ENCODE results near the gene SMIM44. TPM values are rescaled to one million over a fixed set of nuclear protein-coding genes. Genes with fewer than 3 reads are reported as not detected.
"Not testable (repeated sequence)": the region's sequence is repeated elsewhere in the genome, so short reads cannot be mapped to it uniquely, and the experiment has no call there.

Gene SMIM44
- total RNA-seq (2014; rRNA removed; shearing (Covaris generic)): not detected in 2 replicates

GRCh38 chr19:3483226-3483628 lies at the start of gene SMIM44:
SMIM44 (minus strand) TSS chr19:3483441; CDS start chr19:3483403, 38 bp downstream.
- no peak for DNase-seq
- Histone ChIP-seq H3K36me3 (no peaks in the 10 kb centered on the region), H3K27me3 (peaks cover 38% of the 10 kb centered on the region), H3K4me1 (peaks cover 3% of the 10 kb centered on the region; the same call in 1 of the 2 replicates), H3K4me3 (peak within 1 kb of the TSS; percentile 17; the same call in 1 of the 2 replicates), H3K9me3 (replicated peaks) (no peaks in the 10 kb centered on the region), H3K27ac (no peak within 1 kb of the TSS)

GRCh38 chr19:3533033-3533432 lies 49.8 kb upstream of the SMIM44 start:
- no peak for DNase-seq
- Histone ChIP-seq H3K4me1 (no peaks in the 10 kb centered on the region), H3K9me3 (replicated peaks) (no peaks in the 10 kb centered on the region), H3K36me3 (peaks cover 25% of the 10 kb centered on the region; the same call in 1 of the 2 replicates), H3K27ac (no peak overlapping the region), H3K27me3 (no peaks in the 10 kb centered on the region), H3K4me3 (no peak overlapping the region)

GRCh38 chr19:3532154-3532786 lies 49.0 kb upstream of the SMIM44 start:
- no peaks in the 10 kb centered on the region for H3K9me3 ChIP-seq (replicated peaks)
- H3K4me1 ChIP-seq: no peaks in the 10 kb centered on the region
- no peak overlapping the region for H3K27ac ChIP-seq
- H3K27me3 ChIP-seq: no peaks in the 10 kb centered on the region
- DNase-seq: no peak
- H3K4me3 ChIP-seq: no peak overlapping the region
- H3K36me3 ChIP-seq: peaks cover 28% of the 10 kb centered on the region

- H3K4me1 ChIP-seq: no peaks in the 10 kb centered on the region
- no peak overlapping the region for H3K4me3 ChIP-seq
- H3K27ac ChIP-seq: no peak overlapping the region
- DNase-seq: no peak
- no peaks in the 10 kb centered on the region for H3K27me3 ChIP-seq
- H3K36me3 ChIP-seq: peaks cover 33% of the 10 kb centered on the region
- H3K9me3 ChIP-seq (replicated peaks): no peaks in the 10 kb centered on the region
These were observed 48.5 kb upstream of the SMIM44 start for GRCh38 chr19:3531716-3532115.

GRCh38 chr19:3530389-3530788 lies 47.1 kb upstream of the SMIM44 start:
- no peaks in the 10 kb centered on the region for H3K4me1 ChIP-seq
- no peak overlapping the region for H3K27ac ChIP-seq
- peaks cover 35% of the 10 kb centered on the region for H3K36me3 ChIP-seq
- no peaks in the 10 kb centered on the region for H3K27me3 ChIP-seq
- no peak overlapping the region for H3K4me3 ChIP-seq
- no peak for DNase-seq
- H3K9me3 ChIP-seq (replicated peaks): no peaks in the 10 kb centered on the region

GRCh38 chr19:3529299-3529698 lies 46.1 kb upstream of the SMIM44 start:
- not testable (repeated sequence) for DNase-seq; H3K27ac ChIP-seq; H3K4me3 ChIP-seq; H3K9me3 ChIP-seq (replicated peaks); H3K4me1 ChIP-seq; H3K27me3 ChIP-seq
- H3K36me3 ChIP-seq: peaks cover 33% of the 10 kb centered on the region

- no peak overlapping the region for H3K27ac ChIP-seq
- no peak for DNase-seq
- H3K4me3 ChIP-seq: no peak overlapping the region
- H3K9me3 ChIP-seq (replicated peaks): no peaks in the 10 kb centered on the region
- no peaks in the 10 kb centered on the region for H3K4me1 ChIP-seq
- H3K36me3 ChIP-seq: peaks cover 33% of the 10 kb centered on the region
- no peaks in the 10 kb centered on the region for H3K27me3 ChIP-seq
These were observed 45.4 kb upstream of the SMIM44 start for GRCh38 chr19:3528539-3529211.

GRCh38 chr19:3528080-3528479 lies 44.8 kb upstream of the SMIM44 start:
- H3K4me1 ChIP-seq: no peaks in the 10 kb centered on the region
- H3K4me3 ChIP-seq: no peak overlapping the region
- H3K9me3 ChIP-seq (replicated peaks): no peaks in the 10 kb centered on the region
- peaks cover 30% of the 10 kb centered on the region for H3K36me3 ChIP-seq
- no peak for DNase-seq
- no peaks in the 10 kb centered on the region for H3K27me3 ChIP-seq
- H3K27ac ChIP-seq: no peak overlapping the region

GRCh38 chr19:3527238-3527910 lies 44.1 kb upstream of the SMIM44 start:
- H3K36me3 ChIP-seq: peaks cover 27% of the 10 kb centered on the region
- no peaks in the 10 kb centered on the region for H3K9me3 ChIP-seq (replicated peaks)
- H3K4me3 ChIP-seq: no peak overlapping the region
- H3K27ac ChIP-seq: no peak overlapping the region
- DNase-seq: no peak
- H3K27me3 ChIP-seq: no peaks in the 10 kb centered on the region
- H3K4me1 ChIP-seq: no peaks in the 10 kb centered on the region

- no peak overlapping the region for H3K27ac ChIP-seq
- DNase-seq: no peak
- H3K27me3 ChIP-seq: no peaks in the 10 kb centered on the region
- no peaks in the 10 kb centered on the region for H3K9me3 ChIP-seq (replicated peaks)
- H3K4me3 ChIP-seq: no peak overlapping the region
- H3K36me3 ChIP-seq: peaks cover 24% of the 10 kb centered on the region
- no peaks in the 10 kb centered on the region for H3K4me1 ChIP-seq
These were observed 43.4 kb upstream of the SMIM44 start for GRCh38 chr19:3526507-3527237.

- H3K27me3 ChIP-seq: no peaks in the 10 kb centered on the region
- H3K27ac ChIP-seq: no peak overlapping the region
- H3K9me3 ChIP-seq (replicated peaks): no peaks in the 10 kb centered on the region
- H3K4me1 ChIP-seq: no peaks in the 10 kb centered on the region
- DNase-seq: no peak
- no peak overlapping the region for H3K4me3 ChIP-seq
- peaks cover 22% of the 10 kb centered on the region for H3K36me3 ChIP-seq
These were observed 41.7 kb upstream of the SMIM44 start for GRCh38 chr19:3524904-3525451.

GRCh38 chr19:3524078-3524842 lies 41.0 kb upstream of the SMIM44 start:
- no peak for DNase-seq
- Histone ChIP-seq H3K4me1 (no peaks in the 10 kb centered on the region), H3K27ac (no peak overlapping the region), H3K36me3 (peaks cover 22% of the 10 kb centered on the region), H3K9me3 (replicated peaks) (no peaks in the 10 kb centered on the region), H3K27me3 (no peaks in the 10 kb centered on the region), H3K4me3 (no peak overlapping the region)

- no peak for DNase-seq
- H3K4me3 ChIP-seq: no peak overlapping the region
- no peaks in the 10 kb centered on the region for H3K9me3 ChIP-seq (replicated peaks)
- no peaks in the 10 kb centered on the region for H3K4me1 ChIP-seq
- H3K36me3 ChIP-seq: peaks cover 22% of the 10 kb centered on the region
- H3K27ac ChIP-seq: no peak overlapping the region
- no peaks in the 10 kb centered on the region for H3K27me3 ChIP-seq
These were observed 40.3 kb upstream of the SMIM44 start for GRCh38 chr19:3523361-3524077.

Measured in SJCRH30 (cell line).